NT2/D1 (cell line): ENCODE data around the gene FAM174B.

Experiments used
- SUZ12 ChIP-seq: IDR thresholded peaks from 2 replicates; pipeline ENCODE4 v1.6.1; 2011; ENCODE audit not compliant: insufficient read length, insufficient read depth; ENCODE audit errors: extremely low read depth
- YY1 ChIP-seq: IDR thresholded peaks from 2 replicates; pipeline ENCODE4 v1.6.1; 2011; ENCODE audit not compliant: insufficient read length, insufficient read depth
- ZNF274 ChIP-seq: IDR thresholded peaks from 2 replicates; pipeline ENCODE4 v1.6.1; 2011; ENCODE audit warnings: mild to moderate bottlenecking, low read depth, low read length

DNA sequence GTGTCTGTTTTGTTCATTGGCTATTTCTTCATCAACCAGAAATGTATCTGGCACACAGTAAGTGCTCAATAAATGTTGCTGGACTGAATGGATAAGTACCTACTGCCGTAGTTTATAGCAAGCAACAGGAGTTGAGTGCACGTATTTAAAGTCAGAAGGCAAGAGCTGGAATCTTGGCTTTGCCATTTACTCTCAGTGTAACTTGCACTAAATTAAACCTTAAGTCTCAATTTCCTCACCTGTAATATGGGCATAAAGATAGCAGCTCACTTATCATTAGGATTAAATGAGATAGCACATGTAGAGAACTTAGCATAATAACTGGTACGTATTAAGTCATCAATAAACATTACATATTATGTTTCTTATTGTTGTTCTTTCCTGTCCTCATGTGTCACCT is 13.0 kb upstream of the FAM174B start:
- no peak for TF ChIP-seq ZNF274
- TF ChIP-seq YY1 = no peak
- TF ChIP-seq SUZ12 = no peak
